NCI-H128 (cell line): ENCODE results near the gene BLNK.
"Not testable (repeated sequence)": the region's sequence is repeated elsewhere in the genome, so short reads cannot be mapped to it uniquely, and the experiment has no call there.

ENCODE experiments used
- DNase-seq: peaks from one replicate; lab custom pipeline; 2025; ENCODE audit not compliant: unreplicated experiment; lab: John Stamatoyannopoulos, UW

The BLNK gene

DNA sequence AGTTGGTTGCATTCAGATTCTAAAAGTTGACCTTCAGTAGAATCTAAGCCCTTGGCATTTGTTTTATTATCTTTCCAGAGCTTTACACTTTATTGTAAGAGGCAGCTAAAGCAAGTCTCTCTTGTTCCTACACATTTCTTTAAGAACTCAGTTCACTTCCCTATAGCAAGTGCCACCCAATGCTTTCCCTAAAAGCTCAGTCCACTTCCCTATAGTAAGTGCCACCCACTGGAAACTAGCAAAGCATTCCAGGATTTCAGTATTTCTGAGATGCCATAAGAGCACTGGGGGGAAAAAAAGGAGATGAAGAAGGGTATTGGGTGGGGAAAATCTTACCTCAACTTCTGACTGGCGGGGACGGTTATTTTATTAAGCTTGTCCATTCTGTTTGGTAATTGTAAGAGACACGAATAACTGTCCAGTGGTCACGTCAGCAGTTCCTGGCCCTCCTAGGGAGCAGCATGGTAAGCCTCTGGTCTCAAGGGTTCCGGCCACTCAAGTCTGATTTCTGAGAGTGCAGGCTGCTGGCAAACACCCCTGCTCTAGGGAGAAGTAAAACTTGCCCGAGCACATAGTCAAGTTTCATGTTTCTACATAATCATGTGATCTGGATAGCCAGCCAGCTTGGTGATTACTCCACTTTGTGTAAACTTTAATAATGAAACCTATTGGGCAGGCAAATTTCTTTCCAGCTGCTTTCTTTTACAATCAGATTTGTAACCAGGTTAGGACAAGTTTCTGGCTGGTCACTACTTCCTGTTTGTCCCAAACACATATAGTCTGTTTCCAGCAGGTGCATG is at the start of gene BLNK:
TSS of gene BLNK (minus strand) at position 554 of the 800 bp plus-strand sequence. CDS start at position 383, 171 bp downstream.
- no peak for DNase-seq

DNA sequence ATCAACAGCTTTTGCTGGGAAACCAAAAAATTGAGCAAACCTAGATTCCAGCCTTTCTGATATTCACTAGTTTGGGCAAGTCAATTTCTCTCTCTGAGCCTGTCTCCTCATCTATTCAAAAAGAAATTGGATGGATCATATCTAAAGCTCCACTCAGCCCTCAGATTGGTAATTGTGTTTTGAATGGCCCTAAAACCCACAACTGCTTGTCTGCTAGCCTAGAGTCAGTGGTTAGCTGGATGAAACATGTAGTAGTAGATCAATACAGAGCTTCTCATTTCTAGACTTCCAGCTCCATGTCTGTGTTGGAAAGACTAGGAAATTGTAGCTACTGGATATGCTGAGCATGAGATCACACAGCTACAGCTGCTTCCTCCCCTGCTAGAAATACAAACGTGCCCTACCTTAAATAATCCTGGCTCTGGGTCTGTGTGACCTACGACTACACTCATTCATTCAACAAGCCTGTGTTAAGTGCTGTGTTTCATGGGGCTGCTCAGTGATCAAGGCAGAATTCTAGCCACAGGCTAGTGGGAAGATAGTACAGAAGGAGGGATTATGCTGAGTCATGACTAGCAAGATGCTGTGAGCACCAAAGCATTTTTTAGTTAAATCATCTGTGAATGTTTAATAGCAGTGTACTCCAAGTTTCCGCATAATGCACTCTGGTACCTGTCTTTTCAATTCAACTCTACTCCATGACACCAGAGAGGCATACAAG is 48.5 kb upstream of the BLNK start:
- no peak for DNase-seq

DNA sequence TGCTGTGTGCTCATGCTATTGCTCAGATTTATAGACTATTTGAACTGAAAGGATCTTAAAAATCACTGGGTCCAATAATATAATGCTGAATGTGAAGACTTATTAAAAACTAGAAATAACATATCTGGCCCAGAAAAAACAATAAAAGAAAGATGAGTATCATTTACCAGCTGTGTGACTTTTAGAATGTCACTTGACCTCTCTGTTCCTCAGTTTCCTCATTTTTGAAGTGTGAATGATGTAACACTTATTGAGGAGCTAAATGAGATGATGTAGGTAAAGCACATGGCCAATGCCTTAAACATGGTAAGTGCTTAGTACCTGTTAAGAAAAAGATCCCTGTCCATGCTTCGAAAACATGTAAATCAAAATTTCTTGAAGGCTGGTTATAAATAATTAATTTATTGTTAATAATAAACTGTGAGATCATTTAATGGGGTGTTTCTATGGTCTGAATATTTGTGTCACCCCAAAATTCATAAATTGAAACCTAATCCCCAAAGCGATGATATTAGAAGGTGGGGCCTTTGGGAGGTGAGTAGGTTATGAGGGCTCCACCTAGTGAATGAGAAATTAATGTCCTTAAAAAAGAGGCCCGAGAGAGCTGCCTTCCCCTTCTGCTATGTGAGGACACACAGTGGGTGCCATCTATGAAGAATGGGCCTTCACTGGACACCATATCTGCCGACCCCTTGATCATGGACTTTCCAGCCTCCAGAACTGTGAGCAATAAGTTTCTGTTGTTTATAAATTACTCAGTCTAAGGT is 45.9 kb upstream of the BLNK start:
- no peak for DNase-seq

DNA sequence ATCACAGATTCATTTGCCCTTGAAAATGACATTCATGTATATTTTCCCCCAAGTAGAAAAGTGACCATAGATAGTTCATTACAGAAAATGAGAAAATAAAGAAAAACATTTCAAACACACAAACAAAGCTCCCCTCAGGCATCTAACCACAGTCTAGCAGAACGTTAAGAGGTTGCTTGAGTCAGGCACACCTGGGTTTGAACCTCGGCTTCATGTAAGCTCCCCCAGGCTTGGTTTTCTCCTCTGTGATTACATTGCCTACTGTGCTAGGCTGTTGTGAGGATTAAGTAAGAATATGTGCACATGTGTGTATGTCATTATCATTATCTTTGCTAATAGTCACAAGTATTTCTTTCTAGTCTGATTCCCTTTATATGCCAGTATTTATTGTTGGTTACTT is 42.0 kb upstream of the BLNK start:
- DNase-seq: no peak

DNA sequence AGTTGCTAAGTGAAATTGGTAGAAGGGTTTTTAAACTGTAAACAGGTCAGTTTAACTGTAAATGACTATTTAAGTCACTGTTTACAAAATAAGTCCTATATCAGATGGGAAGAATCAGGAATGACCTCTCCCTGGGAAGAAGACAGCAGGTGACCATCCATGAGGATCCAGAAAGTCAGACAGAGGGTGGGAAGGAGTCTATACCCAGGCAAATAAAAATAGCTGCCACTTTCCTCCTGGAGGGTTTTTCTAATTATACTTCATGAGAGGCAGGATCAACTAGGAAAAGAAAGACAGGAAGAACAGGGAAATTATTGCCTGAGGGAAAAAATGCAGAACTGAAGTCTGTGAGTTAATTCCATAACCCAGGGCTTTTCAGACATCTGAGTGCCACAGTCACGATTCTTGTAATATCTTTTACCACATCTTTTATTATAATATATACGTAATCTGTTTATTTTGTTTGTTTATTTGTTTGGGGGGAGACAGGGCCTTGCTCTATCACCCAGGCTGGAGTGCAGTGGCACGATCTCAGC is 39.9 kb upstream of the BLNK start:
- DNase-seq: no peak

DNA sequence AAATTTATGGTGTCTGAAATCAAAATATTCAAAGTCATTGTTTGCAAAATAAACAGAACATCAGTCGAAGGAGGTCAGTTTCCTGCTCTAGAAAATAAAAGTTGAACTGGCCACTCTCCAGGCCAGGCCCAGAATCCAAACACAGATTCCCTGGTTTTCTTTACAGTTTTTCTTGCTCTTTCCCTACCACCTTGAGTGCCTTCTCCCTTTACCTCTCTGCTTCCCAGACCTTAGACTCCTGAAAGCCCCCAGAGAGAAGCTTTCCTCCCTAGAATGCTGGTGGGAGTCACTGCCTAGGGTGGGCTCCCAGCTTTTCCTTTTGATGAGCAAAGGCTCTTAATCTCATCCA is 38.9 kb upstream of the BLNK start:
- no peak for DNase-seq

DNA sequence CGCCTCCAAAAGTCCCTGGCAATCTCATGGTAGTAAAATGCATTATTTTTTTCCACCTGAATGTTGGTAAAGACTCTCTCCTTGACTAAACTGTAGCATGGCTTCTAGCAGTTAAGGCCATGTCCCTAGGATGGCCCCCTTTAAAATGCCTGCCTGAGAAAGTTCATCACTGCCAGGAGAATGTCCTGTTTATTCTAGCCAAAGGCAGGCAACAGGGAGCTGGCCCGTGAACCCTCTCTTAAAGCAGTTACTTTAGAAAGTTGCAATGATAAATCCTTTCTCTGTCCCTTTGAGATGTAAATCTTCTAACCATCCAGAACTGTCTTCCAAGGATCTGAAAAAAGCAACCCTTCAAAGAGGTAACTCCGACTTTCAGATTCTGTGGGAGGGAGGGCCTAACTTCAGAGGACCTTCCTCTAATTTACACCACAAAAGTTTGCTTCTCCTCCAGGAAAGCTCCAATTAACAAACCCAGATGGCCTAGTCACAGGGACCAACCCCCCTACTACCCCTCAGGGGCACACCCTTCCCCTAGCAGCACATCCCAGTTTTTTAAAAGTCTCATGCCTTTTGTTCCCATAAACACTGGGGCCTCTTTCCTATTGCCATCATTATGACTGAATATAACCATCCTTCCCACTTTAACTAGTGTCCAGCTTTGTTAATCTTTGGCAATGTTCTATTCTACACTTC is 38.4 kb upstream of the BLNK start:
- DNase-seq: no peak

DNA sequence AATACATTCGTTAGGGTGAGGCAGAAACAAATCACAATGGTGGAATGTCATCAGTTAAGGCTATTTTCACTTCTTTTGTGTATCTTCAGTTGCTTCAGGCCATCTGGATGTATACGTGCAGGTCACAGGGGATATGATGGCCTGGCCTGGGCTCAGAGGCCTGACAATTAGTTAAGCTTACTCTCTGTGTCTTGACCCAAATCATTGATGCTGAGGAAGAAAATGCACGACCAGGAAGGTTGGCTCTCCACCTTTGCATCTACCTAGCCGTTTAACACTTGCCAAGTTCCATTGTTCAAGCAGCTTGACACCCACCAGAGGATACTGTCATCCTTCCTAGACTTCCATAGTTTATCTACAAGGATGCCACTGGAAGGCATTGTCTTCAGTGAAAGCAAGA is 37.5 kb upstream of the BLNK start:
- DNase-seq: not testable (repeated sequence)

DNA sequence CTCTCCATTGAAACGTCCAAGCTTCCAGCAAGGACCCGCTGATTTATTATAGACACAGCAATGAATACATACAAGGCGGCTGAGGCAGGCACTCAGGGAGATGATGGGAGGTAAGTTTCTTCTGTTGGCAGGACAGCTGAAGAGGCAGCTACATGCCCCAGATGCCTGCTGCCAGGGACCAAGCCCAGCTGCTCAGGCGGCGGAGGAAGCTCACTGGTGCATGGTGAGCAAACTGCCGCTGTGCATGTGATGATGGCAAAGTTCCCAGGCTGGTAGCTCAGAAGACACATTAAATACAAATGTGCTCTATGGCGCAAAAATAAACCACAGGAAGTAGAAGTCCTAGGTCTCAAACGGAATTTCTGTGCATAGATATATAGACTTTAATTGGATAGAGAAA is 35.1 kb upstream of the BLNK start:
- no peak for DNase-seq

DNA sequence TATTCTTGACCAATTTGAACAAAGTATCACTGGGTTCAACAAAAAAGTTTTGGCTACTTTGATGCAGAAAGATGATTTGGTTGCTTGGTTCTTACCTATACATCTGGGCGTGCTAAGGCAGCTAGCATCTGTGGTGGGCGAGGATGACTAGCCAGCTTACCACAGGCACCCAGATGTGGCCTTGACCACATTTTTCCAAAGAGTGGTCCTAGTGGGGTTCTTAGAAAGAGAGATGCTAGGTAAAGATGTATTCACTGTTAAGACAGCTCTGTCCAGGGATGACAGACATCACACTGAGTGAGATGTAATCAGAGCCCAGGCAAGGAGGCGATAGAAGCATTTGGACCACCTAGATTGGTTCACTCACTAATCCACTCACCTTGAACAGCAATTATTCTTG is 33.6 kb upstream of the BLNK start:
- no peak for DNase-seq

DNA sequence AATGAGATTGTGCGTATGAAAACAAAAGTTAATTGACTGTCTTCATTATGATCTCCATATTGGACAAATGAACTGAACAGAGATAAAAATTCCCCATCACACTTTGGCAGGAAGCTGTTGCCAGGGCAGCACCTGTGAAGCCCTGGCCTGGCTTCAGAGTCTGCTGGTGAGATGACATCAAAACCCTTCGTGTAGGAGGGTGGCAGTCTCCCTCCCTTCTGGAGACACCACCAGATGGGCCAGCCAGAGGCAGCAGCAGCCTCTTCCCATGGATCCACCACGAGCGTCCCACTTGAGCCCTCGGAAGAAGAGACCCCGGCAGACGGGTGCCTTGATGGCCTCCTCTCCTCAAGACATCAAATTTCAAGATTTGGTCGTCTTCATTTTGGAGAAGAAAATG is 32.9 kb upstream of the BLNK start, which contains the start of gene DNTT:
TSS of gene DNTT (plus strand) at position 205 of the 400 bp plus-strand sequence. CDS start at position 269, 64 bp downstream.
- no peak for DNase-seq

DNA sequence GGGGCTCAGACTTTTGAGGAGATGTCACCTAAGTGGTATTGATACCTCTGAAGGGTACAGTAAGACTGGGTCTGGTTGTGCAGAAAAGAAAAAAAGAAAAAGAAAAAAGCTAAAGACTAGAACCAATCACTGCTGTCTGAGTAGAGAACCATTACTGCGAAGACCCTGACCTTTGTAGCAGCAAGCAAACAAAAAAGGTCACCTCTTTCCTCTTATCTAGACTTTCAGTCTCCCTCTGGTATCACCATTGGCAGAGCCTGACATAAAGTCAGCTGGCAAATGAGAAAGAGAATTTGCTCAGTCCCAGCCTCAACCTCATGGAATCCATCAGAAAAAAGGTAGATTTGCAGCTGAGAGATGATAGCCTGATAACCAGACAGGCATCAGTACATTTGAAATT is 30.2 kb upstream of the BLNK start:
- DNase-seq: no peak

DNA sequence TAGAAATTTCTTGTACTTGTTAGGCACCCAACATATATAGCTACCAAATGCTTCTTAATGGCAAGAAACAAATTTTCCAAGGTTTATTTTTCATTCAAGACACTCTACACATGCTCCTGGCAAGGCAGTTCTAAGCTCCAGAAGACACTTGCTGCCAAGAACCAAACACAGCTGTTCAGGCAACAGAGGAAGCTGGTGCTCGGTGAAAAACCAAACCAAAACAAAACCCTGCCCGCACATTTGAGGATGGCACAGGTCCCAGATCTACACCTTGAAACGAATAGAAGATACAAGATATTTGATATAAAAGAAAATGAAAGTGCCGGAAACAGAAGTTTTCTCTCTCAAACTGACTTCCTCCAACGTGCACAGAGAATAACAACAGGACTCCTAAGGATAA is 28.0 kb upstream of the BLNK start:
- no peak for DNase-seq

DNA sequence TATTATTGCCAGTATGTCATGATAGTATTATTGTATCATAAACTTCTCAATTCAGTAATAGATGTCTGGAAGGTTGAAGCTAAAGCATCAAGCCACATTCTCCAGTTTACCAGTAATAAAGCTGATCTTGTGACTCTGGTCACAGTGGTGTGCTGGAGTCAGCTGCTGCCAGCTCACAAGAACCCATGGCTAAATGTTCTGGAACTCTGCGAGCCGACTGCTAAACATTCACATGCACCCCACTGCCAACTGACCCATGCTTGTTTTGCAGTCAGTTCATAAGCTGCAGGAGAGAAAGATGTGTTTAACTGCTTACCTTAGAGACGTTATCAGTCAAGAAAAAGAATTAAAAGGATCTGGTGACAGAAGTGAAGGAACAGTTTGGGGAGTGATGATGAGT is 27.0 kb upstream of the BLNK start:
- DNase-seq: no peak

DNA sequence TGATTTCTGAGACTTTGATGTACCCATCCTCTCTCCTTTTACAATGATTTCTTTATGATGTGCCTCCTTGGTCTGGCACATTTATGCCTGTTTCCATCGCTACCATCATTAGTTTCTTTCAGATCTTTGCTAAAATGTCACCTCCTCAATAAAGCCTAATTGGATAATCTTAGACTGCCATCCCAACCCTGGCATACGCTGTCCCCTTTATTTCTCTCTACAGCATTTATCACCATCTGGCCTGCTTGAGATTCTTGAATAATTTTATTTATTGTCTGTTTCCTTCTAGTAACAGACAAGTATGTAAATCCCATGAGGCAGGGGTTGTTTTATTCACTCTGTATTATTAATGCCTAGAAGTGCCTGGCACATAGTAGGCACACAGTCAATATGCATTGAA is 26.1 kb upstream of the BLNK start:
- DNase-seq: no peak

DNA sequence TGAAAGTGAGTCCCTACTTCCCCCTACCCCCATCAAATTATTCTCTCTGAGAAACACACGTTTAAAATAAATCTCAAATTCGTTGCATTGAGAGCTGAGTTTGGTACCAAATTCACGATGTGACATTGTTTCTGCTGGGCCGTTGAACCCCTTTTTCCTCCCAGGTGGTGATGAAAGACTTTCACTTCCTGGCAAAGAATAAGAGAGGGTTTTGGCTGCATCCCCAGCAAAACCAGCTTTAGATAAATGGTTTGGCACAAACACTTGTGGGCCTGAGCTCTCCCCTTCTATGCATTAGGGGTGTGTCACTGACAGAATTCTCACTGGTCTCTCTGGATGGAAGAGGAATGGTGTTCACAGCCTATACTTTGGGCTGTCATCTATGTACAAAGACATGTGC is 24.1 kb upstream of the BLNK start:
- no peak for DNase-seq

DNA sequence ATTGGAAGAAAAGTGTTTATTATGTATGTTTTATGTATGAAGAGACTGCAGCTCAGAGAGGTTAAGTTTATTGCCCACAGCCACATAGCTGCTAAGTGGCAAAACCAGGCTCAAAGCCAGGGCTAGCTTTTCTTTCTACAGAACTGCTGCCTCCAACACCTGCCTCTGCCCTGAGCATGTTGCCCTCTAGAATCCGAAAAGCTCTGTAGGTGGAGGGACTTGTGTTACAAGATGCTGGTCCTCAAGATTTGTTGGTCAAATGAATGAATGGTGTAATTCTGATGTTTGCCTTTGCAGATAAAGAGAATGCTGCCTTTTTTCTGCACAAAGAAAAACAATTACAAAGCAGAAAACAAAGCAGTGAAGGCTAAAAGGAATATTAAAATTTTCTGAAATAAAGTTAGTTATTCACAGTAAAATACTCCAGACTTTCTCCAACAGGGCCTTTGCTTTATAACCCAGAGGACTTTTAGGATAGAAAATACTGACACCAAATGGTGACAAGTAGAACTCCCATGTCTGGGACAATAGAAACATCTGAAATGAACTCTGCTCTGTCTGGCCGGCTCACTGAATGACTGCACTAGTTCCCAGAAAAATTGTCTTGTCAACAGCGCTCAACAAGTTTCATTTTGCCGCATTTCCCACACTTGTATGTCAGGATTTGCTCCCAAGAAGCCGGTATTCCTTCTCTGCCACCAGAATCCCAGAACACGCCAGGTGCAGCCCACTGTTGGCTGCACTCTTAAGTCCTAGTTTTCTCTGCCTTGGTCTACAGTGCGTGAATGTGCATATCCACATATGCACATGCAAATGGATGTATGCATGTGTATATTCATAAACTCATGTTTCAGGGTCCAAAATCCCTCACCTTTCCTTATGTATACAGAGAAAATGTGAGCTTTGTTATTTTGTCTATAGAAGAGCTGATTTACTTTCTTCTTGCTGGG is 21.9 kb upstream of the BLNK start:
- DNase-seq: no peak

DNA sequence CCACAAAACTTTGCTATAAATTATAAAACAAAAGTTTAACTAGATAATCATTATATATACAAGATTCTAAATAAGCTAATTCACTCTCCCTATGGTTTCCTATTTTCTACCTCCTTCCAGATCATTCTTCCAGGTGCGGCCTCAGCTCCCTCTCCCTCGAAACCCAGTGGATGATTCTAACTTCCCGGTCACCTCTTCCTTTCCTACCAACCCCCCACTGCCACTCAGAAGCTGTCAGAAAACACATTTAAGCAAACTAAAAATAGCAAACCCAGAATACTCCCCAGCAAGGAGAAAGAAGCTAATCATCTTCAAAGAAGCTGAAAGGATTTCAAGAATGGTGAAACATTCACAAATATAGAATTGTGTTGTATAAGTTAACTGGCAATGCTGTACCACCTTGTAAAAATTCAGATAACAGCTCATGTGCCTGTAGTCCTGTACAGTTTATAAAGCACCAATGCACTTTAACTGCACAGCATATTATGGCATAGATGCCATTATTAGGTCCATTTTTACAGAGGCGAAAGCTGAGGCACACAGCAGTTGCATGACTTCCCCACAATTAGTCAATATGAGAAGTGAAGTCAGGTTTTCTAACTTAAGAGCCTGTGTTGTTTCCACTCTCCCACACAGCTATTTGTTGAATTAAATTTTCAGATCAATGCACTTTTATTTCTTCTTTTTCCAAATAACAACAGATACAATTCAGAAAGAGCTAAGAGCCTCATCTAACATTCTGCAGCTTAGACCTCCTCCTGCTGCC is 19.2 kb upstream of the BLNK start:
- DNase-seq: no peak
